Loucy (cell line): Measurements from ENCODE around the gene GNRH2.

Source experiments
- H2AFZ ChIP-seq: fragments of 200-600 bp; sonication (generic); 2 replicates; pipeline ENCODE4 v1.6.0; 2016; ENCODE audit warnings: antibody characterized with exemption, mild to moderate bottlenecking, low read length, moderate library complexity
- H3F3A ChIP-seq: fragments of 200-600 bp; 2 replicates; pipeline ENCODE4 v1.6.0; 2016; ENCODE audit warnings: antibody characterized with exemption, low read depth, mild to moderate bottlenecking
- H3K27me3 ChIP-seq: fragments of 200-600 bp; sonication (generic); 2 replicates; pipeline ENCODE4 v1.6.1; 2014; ENCODE audit warnings: low read length, mild to moderate bottlenecking; ENCODE audit not compliant: insufficient read depth, poor library complexity, severe bottlenecking
- H3K36me3 ChIP-seq: fragments of 200-600 bp; sonication (generic); 2 replicates; pipeline ENCODE4 v1.6.1; 2016; ENCODE audit warnings: low read length; ENCODE audit not compliant: insufficient read depth
- H3K4me1 ChIP-seq: fragments of 200-600 bp; sonication (generic); 2 replicates; pipeline ENCODE4 v1.5.1; 2014; ENCODE audit warnings: low read length, mild to moderate bottlenecking; ENCODE audit not compliant: insufficient read depth, poor library complexity, severe bottlenecking
- H3K4me2 ChIP-seq: fragments of 200-600 bp; sonication (generic); 2 replicates; pipeline ENCODE4 v1.6.0; 2014; ENCODE audit warnings: antibody characterized with exemption, low read length, low read depth, mild to moderate bottlenecking; ENCODE audit not compliant: poor library complexity, severe bottlenecking
- H3K4me3 ChIP-seq: fragments of 200-600 bp; sonication (generic); 2 replicates; pipeline ENCODE4 v1.5.1; 2014; ENCODE audit warnings: low read length, mild to moderate bottlenecking, mixed read lengths; ENCODE audit not compliant: poor library complexity, severe bottlenecking
- H3K79me2 ChIP-seq: fragments of 200-600 bp; sonication (generic); 2 replicates; pipeline ENCODE4 v1.6.1; 2014; ENCODE audit warnings: low read length; ENCODE audit not compliant: insufficient read depth
- H3K9ac ChIP-seq: fragments of 200-600 bp; sonication (generic); 2 replicates; pipeline ENCODE4 v1.6.0; 2014; ENCODE audit warnings: mild to moderate bottlenecking, low read depth, low read length, moderate library complexity; ENCODE audit not compliant: poor library complexity, severe bottlenecking
- H3K9me2 ChIP-seq: fragments of 200-600 bp; sonication (generic); replicated peaks from 2 replicates; pipeline ENCODE4 v1.6.1; 2016; ENCODE audit warnings: low read depth, low read length, mixed read lengths
- H3K9me3 ChIP-seq: fragments of 200-600 bp; sonication (generic); 2 replicates; pipeline ENCODE4 v1.6.1; 2014; ENCODE audit warnings: mild to moderate bottlenecking, antibody characterized with exemption, low read length, low read depth; ENCODE audit not compliant: insufficient read depth
- H4K20me1 ChIP-seq: fragments of 200-600 bp; sonication (generic); 2 replicates; pipeline ENCODE4 v1.6.0; 2014; ENCODE audit warnings: antibody characterized with exemption, low read length, mild to moderate bottlenecking; ENCODE audit not compliant: insufficient read depth, poor library complexity, severe bottlenecking
- EZH2phosphoT487 ChIP-seq: fragments of 200-600 bp; IDR thresholded peaks from 2 replicates; pipeline ENCODE4 v1.6.1; 2018; ENCODE audit warnings: antibody characterized with exemption, mild to moderate bottlenecking, moderate library complexity, borderline replicate concordance
- TF ChIP-seq, protein P1 (sequence below): fragments of 200-600 bp; sonication (generic); conservative IDR thresholded peaks from 2 replicates; pipeline ENCODE4 v1.5.1; 2014; ENCODE audit warnings: mild to moderate bottlenecking, antibody characterized with exemption, low read length

Gene GNRH2

DNA sequence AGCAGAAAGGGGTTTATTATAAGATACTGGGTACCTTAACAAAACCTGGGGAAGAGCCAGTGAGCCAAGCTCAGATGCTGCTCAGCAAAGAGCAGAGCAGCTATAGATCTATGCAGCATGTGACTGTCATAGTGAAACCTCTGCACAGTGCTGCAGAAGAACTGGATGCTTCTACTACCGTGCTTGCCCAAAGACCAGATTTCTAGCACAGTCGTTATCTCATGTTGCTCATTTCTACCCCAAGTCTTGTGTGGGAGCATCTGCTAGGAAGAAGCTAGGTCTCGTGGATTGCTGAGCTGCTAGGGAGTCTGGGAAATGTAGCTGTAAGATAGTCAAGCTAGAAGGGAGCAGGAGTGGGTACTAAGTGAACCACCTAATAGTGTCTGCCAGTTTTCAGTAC is 31.7 kb upstream of the GNRH2 start:
- H3K27me3 ChIP-seq, result no peaks in the 10 kb centered on the region
- no peaks in the 10 kb centered on the region for H3K4me1 ChIP-seq
- H2AFZ ChIP-seq, result no peak overlapping the region
- H3K79me2 ChIP-seq, result no peaks in the 10 kb centered on the region
- no peaks in the 10 kb centered on the region for H3K9me2 ChIP-seq
- H3K36me3 ChIP-seq, result peaks cover 13% of the 10 kb centered on the region; the same call in 1 of the 2 replicates
- H3K4me3 ChIP-seq, result no peak overlapping the region
- H3K9ac ChIP-seq, result no peak overlapping the region
- H4K20me1 ChIP-seq, result no peaks in the 10 kb centered on the region
- no peak overlapping the region for H3K4me2 ChIP-seq
- no peak for TF ChIP-seq EZH2phosphoT487
- TF ChIP-seq, protein P1, sequence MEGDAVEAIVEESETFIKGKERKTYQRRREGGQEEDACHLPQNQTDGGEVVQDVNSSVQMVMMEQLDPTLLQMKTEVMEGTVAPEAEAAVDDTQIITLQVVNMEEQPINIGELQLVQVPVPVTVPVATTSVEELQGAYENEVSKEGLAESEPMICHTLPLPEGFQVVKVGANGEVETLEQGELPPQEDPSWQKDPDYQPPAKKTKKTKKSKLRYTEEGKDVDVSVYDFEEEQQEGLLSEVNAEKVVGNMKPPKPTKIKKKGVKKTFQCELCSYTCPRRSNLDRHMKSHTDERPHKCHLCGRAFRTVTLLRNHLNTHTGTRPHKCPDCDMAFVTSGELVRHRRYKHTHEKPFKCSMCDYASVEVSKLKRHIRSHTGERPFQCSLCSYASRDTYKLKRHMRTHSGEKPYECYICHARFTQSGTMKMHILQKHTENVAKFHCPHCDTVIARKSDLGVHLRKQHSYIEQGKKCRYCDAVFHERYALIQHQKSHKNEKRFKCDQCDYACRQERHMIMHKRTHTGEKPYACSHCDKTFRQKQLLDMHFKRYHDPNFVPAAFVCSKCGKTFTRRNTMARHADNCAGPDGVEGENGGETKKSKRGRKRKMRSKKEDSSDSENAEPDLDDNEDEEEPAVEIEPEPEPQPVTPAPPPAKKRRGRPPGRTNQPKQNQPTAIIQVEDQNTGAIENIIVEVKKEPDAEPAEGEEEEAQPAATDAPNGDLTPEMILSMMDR, result no peak
- no peaks in the 10 kb centered on the region for H3K9me3 ChIP-seq
- H3F3A ChIP-seq, result no peaks in the 10 kb centered on the region

DNA sequence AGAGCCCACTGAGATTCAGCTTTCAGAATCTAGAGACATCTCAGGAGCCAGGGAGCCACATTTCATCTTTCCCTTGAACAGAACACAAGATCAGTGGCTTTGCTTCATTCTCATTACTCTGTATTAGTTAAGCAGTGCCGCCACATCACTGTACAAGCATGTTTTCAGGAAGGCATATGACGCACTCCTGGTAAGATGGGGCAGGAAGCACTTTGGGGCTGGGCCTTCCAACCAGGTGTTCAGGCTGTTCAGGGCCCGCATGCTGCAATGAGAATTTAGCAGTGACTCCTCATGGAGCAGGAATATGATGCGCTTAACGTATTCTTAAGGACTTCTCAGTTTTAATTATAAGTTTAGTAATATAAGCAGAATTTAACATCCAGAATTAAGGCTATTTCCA is 29.7 kb upstream of the GNRH2 start:
- H3K4me3 ChIP-seq, result no peak overlapping the region
- no peaks in the 10 kb centered on the region for H3K79me2 ChIP-seq
- no peaks in the 10 kb centered on the region for H4K20me1 ChIP-seq
- no peak overlapping the region for H3K4me2 ChIP-seq
- TF ChIP-seq, protein P1, result no peak
- TF ChIP-seq EZH2phosphoT487, result no peak
- no peaks in the 10 kb centered on the region for H3K4me1 ChIP-seq
- H3K9ac ChIP-seq, result no peak overlapping the region
- H3K9me3 ChIP-seq, result no peaks in the 10 kb centered on the region
- no peaks in the 10 kb centered on the region for H3K9me2 ChIP-seq
- H3K36me3 ChIP-seq, result peaks cover 10% of the 10 kb centered on the region
- H3F3A ChIP-seq, result no peaks in the 10 kb centered on the region
- H3K27me3 ChIP-seq, result no peaks in the 10 kb centered on the region
- H2AFZ ChIP-seq, result no peak overlapping the region

GRCh38 chr20:3014179-3014578 is 29.2 kb upstream of the GNRH2 start:
- no peak overlapping the region for H2AFZ ChIP-seq
- peaks cover 10% of the 10 kb centered on the region for H3K36me3 ChIP-seq
- no peaks in the 10 kb centered on the region for H3K4me1 ChIP-seq
- H3K9me2 ChIP-seq, result no peaks in the 10 kb centered on the region
- TF ChIP-seq EZH2phosphoT487, result no peak
- TF ChIP-seq, protein P1, result no peak
- no peaks in the 10 kb centered on the region for H3K9me3 ChIP-seq
- no peaks in the 10 kb centered on the region for H3K79me2 ChIP-seq
- H3K4me2 ChIP-seq, result no peak overlapping the region
- no peaks in the 10 kb centered on the region for H4K20me1 ChIP-seq
- H3K27me3 ChIP-seq, result no peaks in the 10 kb centered on the region
- H3K9ac ChIP-seq, result no peak overlapping the region
- no peak overlapping the region for H3K4me3 ChIP-seq
- no peaks in the 10 kb centered on the region for H3F3A ChIP-seq
